Prostate gland (tissue), 2 donors: Measurements from ENCODE around the gene ANKS6.

ENCODE experiments used
- CTCF ChIP-seq, 4 experiments: fragments of 200-600 bp in 2 of 4; fragments of 450-650 bp in 2 of 4; sonication (generic) in 2 of 4; IDR thresholded peaks; 1 replicate in 3 of 4; 2 replicates in 1 of 4; pipeline ENCODE4 v1.5.1; 2016 to 2019; ENCODE audit warnings: antibody characterized with exemption in 4 of 4, mild to moderate bottlenecking in 2 of 4, moderate library complexity in 2 of 4
- POLR2A ChIP-seq: fragments of 450-650 bp; IDR thresholded peaks from one replicate; pipeline ENCODE4 v1.6.1; 2016; ENCODE audit warnings: antibody characterized with exemption, mild to moderate bottlenecking
- POLR2AphosphoS5 ChIP-seq: sonication (generic); formaldehyde crosslinking; IDR thresholded peaks from one replicate; pipeline ENCODE4 v1.6.1; 2017; ENCODE audit warnings: antibody characterized with exemption

DNA sequence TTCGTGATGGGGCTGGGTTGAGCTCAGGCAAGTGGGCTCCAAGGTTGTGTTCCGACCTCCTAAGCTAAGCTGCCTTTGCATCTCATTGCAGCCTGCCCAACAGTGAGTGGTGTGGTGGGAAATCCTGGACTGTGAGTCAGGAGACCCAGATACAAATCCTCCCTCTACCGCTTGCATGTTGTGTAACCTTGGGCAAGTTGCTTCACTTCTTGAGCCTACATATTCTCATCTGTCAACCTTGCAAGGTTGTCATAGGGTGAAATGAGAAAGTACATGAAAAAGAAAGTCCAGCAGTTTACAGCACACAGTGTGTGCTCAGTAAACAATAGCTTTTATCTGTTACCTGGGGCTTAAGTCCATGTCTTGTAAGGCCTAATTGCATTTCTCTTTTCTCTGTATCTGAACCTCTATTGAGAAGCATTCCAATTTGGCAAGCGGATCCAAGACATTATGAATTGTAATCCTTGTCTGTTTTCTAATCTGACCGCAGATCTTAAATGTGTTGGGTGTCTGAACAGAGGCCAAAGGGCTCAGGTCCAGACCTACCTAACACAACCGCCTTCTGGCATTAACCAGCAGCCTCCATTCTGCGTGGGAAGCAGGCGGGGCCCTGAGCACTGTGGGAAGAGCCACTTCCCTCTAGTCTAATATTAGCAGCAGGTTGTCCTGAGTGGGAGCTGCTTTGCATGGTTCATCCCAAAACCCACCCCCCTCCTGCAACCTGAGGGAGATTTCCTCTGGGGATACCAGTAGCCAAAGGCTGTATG, 9.3 kb upstream of the ANKS6 start:
- TF ChIP-seq CTCF (IDR thresholded peaks at IDR 0.05) (no peak), POLR2AphosphoS5 (peak; percentile 35), POLR2A (no peak)
